ENCODE data around the gene LRRC71.

GRCh38 chr1:156926175-156926574 lies 5.7 kb downstream of the LRRC71 start:
- TF ChIP-seq CTCF (IDR thresholded peaks at IDR 0.05; ENCODE audit: borderline replicate concordance, extremely low read depth, low read length, poor library complexity, severe bottlenecking) = no peak
- no peak for TF ChIP-seq EZH2 (IDR thresholded peaks at IDR 0.05; ENCODE audit: borderline replicate concordance, low read depth, low read length, severe bottlenecking)
